GM23338 (cell line): ENCODE measurements around the gene NIPAL3.

Experiments used
- EZH2phosphoT487 ChIP-seq: fragments of 200-600 bp; sonication (generic); IDR thresholded peaks from one replicate; pipeline ENCODE4 v1.8.1; 2018; ENCODE audit warnings: antibody characterized with exemption; ENCODE audit not compliant: unreplicated experiment
- STAT1 ChIP-seq: IDR thresholded peaks from one replicate; pipeline ENCODE4 v1.6.1; 2016; ENCODE audit warnings: antibody characterized with exemption; ENCODE audit not compliant: unreplicated experiment
- ZNF114 ChIP-seq: fragments of 250-450 bp; sonication (Bioruptor Pico); IDR thresholded peaks from 2 replicates; pipeline ENCODE4 v1.5.0; 2020; ENCODE audit warnings: mild to moderate bottlenecking, moderate library complexity
- TF ChIP-seq, protein P1 (sequence below), 2 experiments: fragments of 200-600 bp in 1 of 2; sonication (generic) in 1 of 2; conservative IDR thresholded peaks; 2 replicates each; pipeline versions ENCODE4 v1.5.1 to v1.6.1; 2016 to 2017; ENCODE audit warnings: antibody characterized with exemption in 2 of 2, low read depth in 2 of 2, mild to moderate bottlenecking in 2 of 2, moderate library complexity in 1 of 2
- TF ChIP-seq, protein P2 (sequence below): IDR thresholded peaks from one replicate; pipeline ENCODE4 v1.6.1; 2018; ENCODE audit warnings: antibody characterized with exemption; ENCODE audit not compliant: unreplicated experiment

DNA sequence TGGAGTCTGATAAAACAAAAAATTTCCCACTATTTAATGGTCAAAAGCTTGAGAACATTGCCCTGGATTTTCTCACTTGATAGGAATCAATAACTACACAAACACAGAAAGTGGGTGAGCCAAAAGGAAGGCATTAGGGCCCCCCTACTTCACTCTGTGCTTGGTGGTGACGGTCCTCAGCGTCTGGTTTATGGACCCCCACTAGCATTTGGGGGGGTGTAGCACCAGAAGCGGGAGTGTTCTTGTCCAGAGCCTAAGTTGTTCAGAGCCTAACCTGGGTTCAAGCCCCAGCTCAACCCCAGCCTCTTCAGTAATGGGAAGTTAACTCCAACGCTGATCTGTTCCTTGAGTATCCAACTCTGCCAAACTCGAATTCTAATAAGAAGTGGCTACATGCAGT, 35.1 kb upstream of the NIPAL3 start:
- TF ChIP-seq, protein P1, sequence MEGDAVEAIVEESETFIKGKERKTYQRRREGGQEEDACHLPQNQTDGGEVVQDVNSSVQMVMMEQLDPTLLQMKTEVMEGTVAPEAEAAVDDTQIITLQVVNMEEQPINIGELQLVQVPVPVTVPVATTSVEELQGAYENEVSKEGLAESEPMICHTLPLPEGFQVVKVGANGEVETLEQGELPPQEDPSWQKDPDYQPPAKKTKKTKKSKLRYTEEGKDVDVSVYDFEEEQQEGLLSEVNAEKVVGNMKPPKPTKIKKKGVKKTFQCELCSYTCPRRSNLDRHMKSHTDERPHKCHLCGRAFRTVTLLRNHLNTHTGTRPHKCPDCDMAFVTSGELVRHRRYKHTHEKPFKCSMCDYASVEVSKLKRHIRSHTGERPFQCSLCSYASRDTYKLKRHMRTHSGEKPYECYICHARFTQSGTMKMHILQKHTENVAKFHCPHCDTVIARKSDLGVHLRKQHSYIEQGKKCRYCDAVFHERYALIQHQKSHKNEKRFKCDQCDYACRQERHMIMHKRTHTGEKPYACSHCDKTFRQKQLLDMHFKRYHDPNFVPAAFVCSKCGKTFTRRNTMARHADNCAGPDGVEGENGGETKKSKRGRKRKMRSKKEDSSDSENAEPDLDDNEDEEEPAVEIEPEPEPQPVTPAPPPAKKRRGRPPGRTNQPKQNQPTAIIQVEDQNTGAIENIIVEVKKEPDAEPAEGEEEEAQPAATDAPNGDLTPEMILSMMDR (conservative IDR thresholded peaks at IDR 0.05; ENCODE audit: low read depth in 2 of 2): no peak
- TF ChIP-seq EZH2phosphoT487 (no peak), ZNF114 (no peak), STAT1 (no peak)
- TF ChIP-seq, protein P2, sequence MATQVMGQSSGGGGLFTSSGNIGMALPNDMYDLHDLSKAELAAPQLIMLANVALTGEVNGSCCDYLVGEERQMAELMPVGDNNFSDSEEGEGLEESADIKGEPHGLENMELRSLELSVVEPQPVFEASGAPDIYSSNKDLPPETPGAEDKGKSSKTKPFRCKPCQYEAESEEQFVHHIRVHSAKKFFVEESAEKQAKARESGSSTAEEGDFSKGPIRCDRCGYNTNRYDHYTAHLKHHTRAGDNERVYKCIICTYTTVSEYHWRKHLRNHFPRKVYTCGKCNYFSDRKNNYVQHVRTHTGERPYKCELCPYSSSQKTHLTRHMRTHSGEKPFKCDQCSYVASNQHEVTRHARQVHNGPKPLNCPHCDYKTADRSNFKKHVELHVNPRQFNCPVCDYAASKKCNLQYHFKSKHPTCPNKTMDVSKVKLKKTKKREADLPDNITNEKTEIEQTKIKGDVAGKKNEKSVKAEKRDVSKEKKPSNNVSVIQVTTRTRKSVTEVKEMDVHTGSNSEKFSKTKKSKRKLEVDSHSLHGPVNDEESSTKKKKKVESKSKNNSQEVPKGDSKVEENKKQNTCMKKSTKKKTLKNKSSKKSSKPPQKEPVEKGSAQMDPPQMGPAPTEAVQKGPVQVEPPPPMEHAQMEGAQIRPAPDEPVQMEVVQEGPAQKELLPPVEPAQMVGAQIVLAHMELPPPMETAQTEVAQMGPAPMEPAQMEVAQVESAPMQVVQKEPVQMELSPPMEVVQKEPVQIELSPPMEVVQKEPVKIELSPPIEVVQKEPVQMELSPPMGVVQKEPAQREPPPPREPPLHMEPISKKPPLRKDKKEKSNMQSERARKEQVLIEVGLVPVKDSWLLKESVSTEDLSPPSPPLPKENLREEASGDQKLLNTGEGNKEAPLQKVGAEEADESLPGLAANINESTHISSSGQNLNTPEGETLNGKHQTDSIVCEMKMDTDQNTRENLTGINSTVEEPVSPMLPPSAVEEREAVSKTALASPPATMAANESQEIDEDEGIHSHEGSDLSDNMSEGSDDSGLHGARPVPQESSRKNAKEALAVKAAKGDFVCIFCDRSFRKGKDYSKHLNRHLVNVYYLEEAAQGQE: no peak
